Thyroid gland (tissue), 4 donors: Measurements from ENCODE around the gene CRYBA4. TPM values are rescaled to one million over a fixed set of nuclear protein-coding genes. Genes with fewer than 3 reads are reported as not detected.

ENCODE experiments used
- DNase-seq, 2 donors: peaks; one replicate each; pipeline ENCODE4 v3.0.0-alpha.2; 2019
- H3K27ac ChIP-seq, 3 donors: fragments of 200-600 bp; sonication (generic); 1 replicate in 2 of 3; 2 replicates in 1 of 3; pipeline ENCODE4 v1.5.1; 2016 to 2019; ENCODE audit warnings: mild to moderate bottlenecking in 1 of 3, moderate library complexity in 1 of 3
- H3K27me3 ChIP-seq: fragments of 200-600 bp; sonication (generic); one replicate; pipeline ENCODE4 v1.5.1; 2019
- H3K36me3 ChIP-seq, 2 donors: fragments of 200-600 bp; sonication (generic); one replicate each; pipeline ENCODE4 v1.5.1; 2016 to 2019
- H3K4me1 ChIP-seq, 2 donors: fragments of 200-600 bp; sonication (generic); one replicate each; pipeline ENCODE4 v1.5.1; 2017 to 2019
- H3K4me3 ChIP-seq, 3 donors: fragments of 200-600 bp; sonication (generic); replicated peaks in 1 of 3; 1 replicate in 2 of 3; 2 replicates in 1 of 3; pipeline ENCODE4 v1.5.1; 2016; ENCODE audit warnings: mild to moderate bottlenecking in 1 of 3
- H3K9me3 ChIP-seq: fragments of 200-600 bp; sonication (generic); one replicate; pipeline ENCODE4 v1.5.1; 2017
- POLR2A ChIP-seq, 2 donors: fragments of 450-650 bp; IDR thresholded peaks; one replicate each; pipeline ENCODE4 v1.6.1; 2017; ENCODE audit warnings: antibody characterized with exemption in 2 of 2, mild to moderate bottlenecking in 2 of 2, moderate library complexity in 1 of 2
- WGBS, 2 donors: methylation state at CpG; one replicate each; pipeline ENCODE4 v1.1.5; 2017; 5-methylcytosine and 5-hydroxymethylcytosine counted together
- intact Hi-C: fragments of 100-400 bp; cut with DNase I; formaldehyde crosslinking; loops from one replicate; pipeline ENCODE4 v1.15.1; 2023
- total RNA-seq, 4 donors: library from RNA; depleted of rRNA; stranded (reverse); fragments of >200 nt; gene quantifications; one replicate each; pipeline ENCODE4 v1.2.3, GENCODE V29; 2016
- TF ChIP-seq, protein P1 (sequence below), 6 experiments: fragments of 200-600 bp in 3 of 6; fragments of 450-650 bp in 3 of 6; sonication (generic) in 3 of 6; IDR thresholded peaks; one replicate each; pipeline ENCODE4 v1.5.1; 2016 to 2019; ENCODE audit warnings: antibody characterized with exemption in 6 of 6, mild to moderate bottlenecking in 2 of 6, inconsistent platforms in 1 of 6, moderate library complexity in 1 of 6

Gene CRYBA4
- total RNA-seq, 4 donors from 2014 or later: not detected

- intact Hi-C loops: loop anchor here (10.0 kb wide), 1 partner anchor 296 kb away; no protein-coding TSS in a partner anchor
- H3K4me1 ChIP-seq: peaks cover 9 to 23% of the 10 kb centered on the region in 2 donors
- H3K36me3 ChIP-seq: no peaks in the 10 kb centered on the region
- DNase-seq: no peak
- no peak overlapping the region for H3K27ac ChIP-seq
- H3K9me3 ChIP-seq: no peaks in the 10 kb centered on the region
- H3K4me3 ChIP-seq: no peak overlapping the region
- peaks cover 28% of the 10 kb centered on the region for H3K27me3 ChIP-seq
- TF ChIP-seq, protein P1, sequence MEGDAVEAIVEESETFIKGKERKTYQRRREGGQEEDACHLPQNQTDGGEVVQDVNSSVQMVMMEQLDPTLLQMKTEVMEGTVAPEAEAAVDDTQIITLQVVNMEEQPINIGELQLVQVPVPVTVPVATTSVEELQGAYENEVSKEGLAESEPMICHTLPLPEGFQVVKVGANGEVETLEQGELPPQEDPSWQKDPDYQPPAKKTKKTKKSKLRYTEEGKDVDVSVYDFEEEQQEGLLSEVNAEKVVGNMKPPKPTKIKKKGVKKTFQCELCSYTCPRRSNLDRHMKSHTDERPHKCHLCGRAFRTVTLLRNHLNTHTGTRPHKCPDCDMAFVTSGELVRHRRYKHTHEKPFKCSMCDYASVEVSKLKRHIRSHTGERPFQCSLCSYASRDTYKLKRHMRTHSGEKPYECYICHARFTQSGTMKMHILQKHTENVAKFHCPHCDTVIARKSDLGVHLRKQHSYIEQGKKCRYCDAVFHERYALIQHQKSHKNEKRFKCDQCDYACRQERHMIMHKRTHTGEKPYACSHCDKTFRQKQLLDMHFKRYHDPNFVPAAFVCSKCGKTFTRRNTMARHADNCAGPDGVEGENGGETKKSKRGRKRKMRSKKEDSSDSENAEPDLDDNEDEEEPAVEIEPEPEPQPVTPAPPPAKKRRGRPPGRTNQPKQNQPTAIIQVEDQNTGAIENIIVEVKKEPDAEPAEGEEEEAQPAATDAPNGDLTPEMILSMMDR (IDR thresholded peaks at IDR 0.05): no peak
- TF ChIP-seq POLR2A (IDR thresholded peaks at IDR 0.05): no peak
- WGBS, 2 donors: 74 to 75% methylated on average over 7 of the region's 7 CpGs
Observed at GRCh38 chr22:26660961-26661578, 39.3 kb downstream of the CRYBA4 start.

DNA sequence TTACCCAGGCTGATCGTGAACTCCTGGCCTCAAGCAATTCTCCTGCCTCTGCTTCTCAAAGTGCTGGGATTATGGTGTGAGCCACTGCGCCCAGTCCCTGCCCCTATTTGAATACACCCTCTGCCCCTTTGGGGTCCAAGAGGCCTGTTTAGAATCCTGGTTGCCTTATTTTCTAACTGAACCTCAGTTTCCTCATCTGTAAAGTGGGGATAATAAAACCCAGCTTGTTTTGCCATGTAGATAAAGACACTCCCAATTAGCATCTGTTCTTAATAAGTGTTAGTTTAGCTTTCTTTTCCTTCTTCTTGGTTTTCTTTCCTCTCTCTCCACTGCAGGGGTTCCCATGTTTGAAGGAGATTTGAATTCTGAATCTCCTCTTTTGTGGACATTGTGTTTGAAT lies 40.4 kb downstream of the CRYBA4 start:
- H3K4me3 ChIP-seq: no peak overlapping the region
- 97 to 100% methylated on average over 2 of the region's 2 CpGs for WGBS, 2 donors
- DNase-seq: no peak
- no peak overlapping the region for H3K27ac ChIP-seq
- no peaks in the 10 kb centered on the region for H3K9me3 ChIP-seq
- peaks cover 9 to 20% of the 10 kb centered on the region in 2 donors for H3K4me1 ChIP-seq
- TF ChIP-seq, protein P1 (IDR thresholded peaks at IDR 0.05): no peak
- no peak for TF ChIP-seq POLR2A (IDR thresholded peaks at IDR 0.05)
- H3K36me3 ChIP-seq: no peaks in the 10 kb centered on the region
- intact Hi-C loops: loop anchor here (10.0 kb wide), 1 partner anchor 297 kb away; no protein-coding TSS in a partner anchor
- H3K27me3 ChIP-seq: peaks cover 24% of the 10 kb centered on the region

DNA sequence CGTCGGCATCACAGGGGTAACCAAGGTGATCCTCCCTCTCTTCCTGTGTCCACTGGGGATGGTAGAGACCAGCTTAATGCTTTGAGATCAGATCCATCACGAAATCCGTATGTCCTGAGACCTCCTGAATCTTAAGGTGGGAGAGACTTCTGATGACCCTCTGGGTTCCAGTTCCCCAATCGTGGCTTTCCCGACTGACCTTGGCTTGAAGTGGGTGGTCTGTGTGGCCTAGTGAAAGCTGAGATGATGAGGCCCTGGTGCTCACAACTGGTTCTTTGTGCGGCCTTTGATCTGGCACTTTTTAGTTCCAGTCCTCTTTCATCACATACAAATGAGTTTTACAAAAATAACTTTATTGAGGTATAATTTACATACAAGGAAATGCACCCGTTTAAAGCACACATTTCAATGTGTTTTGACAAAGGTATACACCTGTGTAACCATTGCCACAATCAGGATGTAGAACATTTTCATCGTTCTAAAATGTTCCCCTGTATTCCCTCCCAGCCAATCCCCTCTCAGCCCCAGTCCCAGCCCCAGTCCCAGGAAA lies 41.7 kb downstream of the CRYBA4 start:
- intact Hi-C loops: loop anchor here (10.0 kb wide), 1 partner anchor 299 kb away; no protein-coding TSS in a partner anchor
- no peak for DNase-seq
- Histone ChIP-seq H3K27ac (no peak overlapping the region), H3K4me3 (no peak overlapping the region), H3K27me3 (peaks cover 11% of the 10 kb centered on the region), H3K36me3 (no peaks in the 10 kb centered on the region), H3K9me3 (no peaks in the 10 kb centered on the region), H3K4me1 (peaks cover 8% of the 10 kb centered on the region in 2 donors)
- TF ChIP-seq, protein P1 (IDR thresholded peaks at IDR 0.05): no peak
- no peak for TF ChIP-seq POLR2A (IDR thresholded peaks at IDR 0.05)
- WGBS, 2 donors: 75 to 81% methylated on average over 9 of the region's 9 CpGs

DNA sequence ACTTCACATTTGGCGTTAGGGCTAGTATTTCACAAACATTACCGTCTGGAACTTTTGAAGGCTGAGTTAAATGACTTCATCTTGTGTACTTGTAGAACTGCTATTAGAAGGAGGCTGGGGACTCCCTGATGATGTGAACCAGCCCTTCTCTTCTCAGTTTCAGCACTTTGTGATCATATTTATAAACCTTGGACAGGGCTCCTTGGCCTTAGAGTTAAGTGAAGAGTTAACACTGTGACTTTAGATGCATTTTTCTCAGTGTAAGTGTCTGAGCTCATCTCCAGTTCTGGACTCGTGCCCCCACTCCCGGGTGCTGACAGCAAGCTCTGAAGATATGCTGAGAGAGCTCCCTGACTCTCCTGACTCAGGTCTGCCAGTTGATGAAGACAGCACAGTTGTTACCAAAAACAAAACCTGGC lies 44.1 kb downstream of the CRYBA4 start:
- intact Hi-C loops: loop anchor here (10.0 kb wide), 1 partner anchor 301 kb away; no protein-coding TSS in a partner anchor
- no peaks in the 10 kb centered on the region for H3K9me3 ChIP-seq
- 27 to 37% methylated on average over 4 of the region's 4 CpGs for WGBS, 2 donors
- no peak for DNase-seq
- H3K4me1 ChIP-seq: no peaks in the 10 kb centered on the region
- no peak overlapping the region for H3K27ac ChIP-seq
- H3K36me3 ChIP-seq: no peaks in the 10 kb centered on the region
- TF ChIP-seq POLR2A (IDR thresholded peaks at IDR 0.05): no peak
- TF ChIP-seq, protein P1 (IDR thresholded peaks at IDR 0.05): no peak
- peaks cover 7% of the 10 kb centered on the region for H3K27me3 ChIP-seq
- no peak overlapping the region for H3K4me3 ChIP-seq

- no peak for DNase-seq
- no peak overlapping the region for H3K27ac ChIP-seq
- TF ChIP-seq, protein P1 (IDR thresholded peaks at IDR 0.05): no peak
- no peak for TF ChIP-seq POLR2A (IDR thresholded peaks at IDR 0.05)
- 80 to 87% methylated on average over 13 of the region's 13 CpGs for WGBS, 2 donors
- H3K9me3 ChIP-seq: no peaks in the 10 kb centered on the region
- H3K27me3 ChIP-seq: peaks cover 5% of the 10 kb centered on the region
- intact Hi-C loops: loop anchor here (10.0 kb wide), 1 partner anchor 302 kb away; no protein-coding TSS in a partner anchor
- peaks cover 3 to 4% of the 10 kb centered on the region in 2 donors for H3K4me1 ChIP-seq
- H3K36me3 ChIP-seq: no peaks in the 10 kb centered on the region
- H3K4me3 ChIP-seq: no peak overlapping the region
Observed at GRCh38 chr22:26667140-26667539, 45.4 kb downstream of the CRYBA4 start.
